Measurements from ENCODE around the gene EHBP1. TPM values are rescaled to one million over a fixed set of nuclear protein-coding genes. Genes with fewer than 3 reads are reported as not detected.

The EHBP1 gene
- total RNA-seq, 1 donor from 2014 or later: 45.8 TPM

DNA sequence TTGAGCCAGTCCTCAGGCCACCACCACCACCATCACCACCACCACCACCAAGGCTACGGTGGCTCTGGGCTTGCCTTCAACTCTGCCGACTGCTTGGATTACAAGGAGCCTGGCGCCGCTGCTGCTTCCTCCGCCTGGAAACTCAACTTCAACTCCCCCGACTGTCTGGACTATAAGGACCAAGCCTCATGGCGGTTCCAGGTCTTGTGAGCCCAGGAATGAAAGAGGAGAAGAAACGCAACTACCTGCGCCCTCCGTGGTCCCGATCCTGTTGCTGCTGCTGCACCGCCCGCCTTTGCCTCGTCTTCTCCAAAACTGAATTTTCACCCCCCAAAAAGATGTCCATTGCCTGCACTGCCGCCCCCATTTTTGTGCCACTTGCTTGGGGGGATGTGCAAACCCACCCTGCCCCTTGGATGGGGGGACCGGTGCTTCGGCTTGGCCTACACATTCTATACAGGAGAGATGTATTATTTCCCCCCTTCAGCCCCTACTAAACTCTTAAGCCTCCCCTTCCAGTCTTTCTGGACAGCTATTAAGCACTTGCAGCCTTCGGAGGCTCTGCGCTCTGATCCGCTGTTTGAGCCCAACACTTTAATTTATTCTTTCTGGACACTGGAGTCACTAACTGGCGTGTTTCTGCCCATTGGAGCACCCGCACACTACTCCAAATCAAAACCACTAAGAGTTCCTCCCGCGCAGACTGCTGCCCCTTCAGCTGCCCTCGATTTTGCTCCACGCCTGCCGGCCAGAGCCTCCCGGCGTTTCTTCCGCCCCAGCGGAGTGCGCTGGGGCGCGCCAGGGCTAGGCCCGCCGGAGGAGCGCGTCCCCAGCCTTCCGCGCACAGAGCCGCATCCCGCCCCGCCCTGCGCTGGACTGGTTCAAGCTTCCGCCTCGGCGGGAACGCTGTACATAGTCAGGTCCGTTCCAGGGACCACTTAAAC, 350.9 kb downstream of the EHBP1 start:
- ATAC-seq (peak in 1 of 2 donors; percentile 39), DNase-seq (no peak)
- intact Hi-C loops (cut with DNase I): no loop called here
- H3K27ac ChIP-seq: no peak overlapping the region
- H3K4me3 ChIP-seq: peak overlapping the region; percentile 14
- peaks cover 69% of the 10 kb centered on the region for H3K4me1 ChIP-seq
- H3K9me3 ChIP-seq: no peaks in the 10 kb centered on the region
- no peaks in the 10 kb centered on the region for H3K36me3 ChIP-seq
- TF ChIP-seq, protein P1, sequence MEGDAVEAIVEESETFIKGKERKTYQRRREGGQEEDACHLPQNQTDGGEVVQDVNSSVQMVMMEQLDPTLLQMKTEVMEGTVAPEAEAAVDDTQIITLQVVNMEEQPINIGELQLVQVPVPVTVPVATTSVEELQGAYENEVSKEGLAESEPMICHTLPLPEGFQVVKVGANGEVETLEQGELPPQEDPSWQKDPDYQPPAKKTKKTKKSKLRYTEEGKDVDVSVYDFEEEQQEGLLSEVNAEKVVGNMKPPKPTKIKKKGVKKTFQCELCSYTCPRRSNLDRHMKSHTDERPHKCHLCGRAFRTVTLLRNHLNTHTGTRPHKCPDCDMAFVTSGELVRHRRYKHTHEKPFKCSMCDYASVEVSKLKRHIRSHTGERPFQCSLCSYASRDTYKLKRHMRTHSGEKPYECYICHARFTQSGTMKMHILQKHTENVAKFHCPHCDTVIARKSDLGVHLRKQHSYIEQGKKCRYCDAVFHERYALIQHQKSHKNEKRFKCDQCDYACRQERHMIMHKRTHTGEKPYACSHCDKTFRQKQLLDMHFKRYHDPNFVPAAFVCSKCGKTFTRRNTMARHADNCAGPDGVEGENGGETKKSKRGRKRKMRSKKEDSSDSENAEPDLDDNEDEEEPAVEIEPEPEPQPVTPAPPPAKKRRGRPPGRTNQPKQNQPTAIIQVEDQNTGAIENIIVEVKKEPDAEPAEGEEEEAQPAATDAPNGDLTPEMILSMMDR (IDR thresholded peaks at IDR 0.05): no peak
- H3K27me3 ChIP-seq (ENCODE audit: low read depth): peaks cover 100% of the 10 kb centered on the region

DNA sequence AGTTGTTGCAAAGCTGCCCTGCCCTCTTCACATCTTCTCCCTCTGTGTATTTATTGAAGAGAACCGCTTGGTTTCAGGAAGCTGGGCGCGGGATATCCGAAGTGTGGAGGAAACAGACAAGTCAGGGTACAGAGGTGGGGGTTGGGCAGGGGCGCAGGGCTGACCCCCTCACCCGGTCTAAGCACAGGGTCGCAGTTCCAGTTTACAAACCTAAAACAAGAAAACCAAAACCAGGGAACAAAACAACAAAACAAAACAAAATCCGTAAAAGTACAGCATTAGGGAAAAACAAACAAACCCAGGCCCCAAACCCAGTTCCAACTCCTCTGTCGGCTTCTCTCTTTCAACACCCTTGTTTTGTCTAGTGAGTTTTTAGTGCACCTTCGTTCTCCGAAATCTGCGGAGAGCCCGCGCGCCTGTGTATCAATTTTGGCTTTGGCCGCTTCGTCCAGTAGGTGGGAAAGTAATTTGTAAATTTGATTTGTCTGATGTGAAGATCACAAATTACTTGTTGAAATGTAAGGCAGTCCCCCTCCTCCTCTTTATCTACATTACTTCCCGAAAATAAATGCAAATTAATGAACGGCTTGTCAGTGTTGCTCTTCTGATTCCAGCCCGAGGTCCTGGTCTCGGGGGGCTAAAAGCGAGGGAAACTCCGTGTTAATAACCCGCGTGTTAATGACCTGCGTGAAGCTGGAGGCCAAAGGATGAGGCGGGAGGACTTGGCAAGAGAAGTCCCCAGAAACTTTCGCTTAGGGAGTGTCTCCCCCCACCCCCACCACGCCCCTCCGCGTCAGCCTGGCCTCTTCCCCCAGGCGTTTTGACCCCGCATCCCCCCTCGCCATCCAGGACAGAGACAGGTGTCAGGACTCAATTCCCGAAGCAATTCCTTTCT, 352.0 kb downstream of the EHBP1 start:
- Histone ChIP-seq H3K4me1 (peaks cover 69% of the 10 kb centered on the region), H3K4me3 (peak overlapping the region; percentile 14), H3K27me3 (ENCODE audit: low read depth) (peaks cover 100% of the 10 kb centered on the region), H3K9me3 (no peaks in the 10 kb centered on the region), H3K36me3 (no peaks in the 10 kb centered on the region), H3K27ac (no peak overlapping the region)
- DNase-seq (no peak), ATAC-seq (no peak)
- intact Hi-C loops (cut with DNase I): no loop called here
- TF ChIP-seq, protein P1 (IDR thresholded peaks at IDR 0.05): no peak

DNA sequence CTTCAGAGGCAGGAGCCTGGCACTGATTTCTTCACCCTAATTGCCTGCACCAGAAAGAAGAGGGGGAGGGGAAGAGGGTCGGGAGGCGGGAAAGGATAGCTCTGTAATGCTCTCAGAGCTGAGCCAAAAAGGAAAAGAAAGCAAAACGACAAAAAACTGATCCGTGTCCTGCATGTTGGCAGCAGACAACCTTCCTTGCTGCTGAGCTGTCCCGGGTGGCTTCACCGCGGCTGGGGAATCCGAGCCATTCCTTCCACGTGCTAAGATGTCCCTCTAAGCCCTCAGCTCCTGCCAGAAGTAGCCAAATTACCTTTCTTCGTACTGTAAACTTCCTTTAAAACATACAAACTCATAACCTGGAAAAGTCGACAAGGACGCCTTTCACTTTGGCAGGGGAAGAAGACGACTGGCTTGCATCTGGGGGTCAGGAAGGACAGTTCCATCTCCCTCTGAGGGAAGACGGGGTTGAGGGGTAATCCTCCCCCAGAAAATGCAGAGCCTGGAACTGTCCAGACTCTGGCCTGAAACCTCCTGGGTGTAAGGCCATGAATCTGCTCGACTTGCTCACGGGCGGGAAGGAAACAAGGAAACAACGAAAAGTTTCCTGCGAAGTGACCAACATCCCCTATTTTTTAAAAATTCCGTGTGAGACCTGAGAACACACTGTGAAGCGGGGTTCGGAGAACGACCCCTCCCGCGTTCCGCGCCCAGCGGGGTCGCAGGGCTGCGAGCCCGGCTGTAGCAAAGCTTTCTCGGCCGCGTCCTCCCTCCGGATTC, 352.8 kb downstream of the EHBP1 start:
- intact Hi-C loops (cut with DNase I): no loop called here
- H3K27ac ChIP-seq: no peak overlapping the region
- H3K4me3 ChIP-seq: peak overlapping the region; percentile 2
- H3K9me3 ChIP-seq: no peaks in the 10 kb centered on the region
- DNase-seq: no peak
- H3K36me3 ChIP-seq: no peaks in the 10 kb centered on the region
- H3K4me1 ChIP-seq: peaks cover 64% of the 10 kb centered on the region
- TF ChIP-seq, protein P1 (IDR thresholded peaks at IDR 0.05): no peak
- peaks cover 100% of the 10 kb centered on the region for H3K27me3 ChIP-seq (ENCODE audit: low read depth)
- no peak for ATAC-seq

DNA sequence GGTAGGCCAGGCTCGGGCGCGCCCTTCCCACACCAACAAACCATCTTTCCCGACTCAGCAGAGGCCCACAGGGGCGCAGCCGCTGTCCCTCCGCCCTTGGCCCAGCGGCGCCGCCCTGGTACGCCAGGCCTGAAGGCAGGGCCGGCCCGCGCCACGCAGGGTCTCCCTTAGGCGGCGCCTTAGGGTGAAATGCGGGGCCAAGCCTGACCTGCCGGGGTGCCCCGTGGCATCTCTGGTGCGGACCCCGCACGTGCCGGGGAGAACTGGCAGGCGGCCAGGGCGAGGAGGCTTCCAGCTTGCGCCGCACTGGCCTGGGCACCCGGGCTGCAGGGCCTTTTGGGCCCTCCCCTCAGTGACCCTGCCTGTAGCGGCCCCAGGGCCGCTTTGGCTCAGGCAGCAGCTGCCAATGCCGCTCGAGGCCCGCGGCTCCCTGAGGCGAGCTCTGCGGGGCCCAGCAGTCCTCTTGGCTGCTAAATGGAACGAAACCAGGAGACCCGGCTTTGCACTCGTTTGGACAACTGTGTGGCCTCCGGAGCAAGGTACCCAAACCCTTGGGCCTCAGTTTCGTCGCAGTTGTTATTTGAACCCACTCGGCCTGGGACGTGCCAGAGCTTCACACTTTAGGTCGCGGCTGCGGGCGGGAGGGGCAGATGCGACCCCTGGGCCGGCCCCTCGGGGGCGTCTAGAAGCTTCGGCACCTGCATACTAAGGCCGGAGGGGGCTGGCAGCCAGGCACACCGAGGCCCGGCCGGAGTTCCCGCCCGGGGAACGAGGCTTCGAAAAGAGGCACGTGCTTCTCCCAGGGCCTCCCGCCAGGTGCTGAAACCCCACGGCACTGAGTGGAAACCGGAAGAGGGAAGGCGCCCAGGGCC, 353.6 kb downstream of the EHBP1 start:
- intact Hi-C loops (cut with DNase I): no loop called here
- TF ChIP-seq, protein P1 (IDR thresholded peaks at IDR 0.05): no peak
- Histone ChIP-seq H3K36me3 (no peaks in the 10 kb centered on the region), H3K27me3 (ENCODE audit: low read depth) (peaks cover 100% of the 10 kb centered on the region), H3K9me3 (no peaks in the 10 kb centered on the region), H3K27ac (no peak overlapping the region), H3K4me3 (peak overlapping the region; percentile 2), H3K4me1 (peaks cover 56% of the 10 kb centered on the region)
- DNase-seq (no peak), ATAC-seq (peak; percentile 44 to 47)

Measured in lower lobe of right lung (tissue), 2 donors.